ENCODE results near the gene PDPK1.

GRCh38 chr16:2528161-2529060, 9.4 kb upstream of the PDPK1 start:
- TF ChIP-seq CTCF (IDR thresholded peaks at IDR 0.05) (no peak), POLR2A (IDR thresholded peaks at IDR 0.05) (no peak)

Measured in ovary (tissue), 3 donors.